HEK293 (cell line): ENCODE results near the gene WDR20.
"Not testable (repeated sequence)": the region's sequence is repeated elsewhere in the genome, so short reads cannot be mapped to it uniquely, and the experiment has no call there.

Experiments used
- CTCF ChIA-PET: fragments of 350-600 bp; formaldehyde crosslinking; extraction: SDS; loops from one replicate; lab custom pipeline; 2021; ENCODE audit warnings: antibody characterized with exemption; lab: Yijun Ruan, JAX
- POLR2A ChIA-PET: fragments of 300-600 bp; formaldehyde crosslinking; extraction: SDS; loops from one replicate; lab custom pipeline; 2020; ENCODE audit warnings: antibody characterized with exemption, inconsistent platforms; lab: Yijun Ruan, JAX
- H3K27ac ChIP-seq: fragments of 200-500 bp; sonication (Bioruptor generic); 2 replicates; pipeline ENCODE4 v1.5.1; 2014; ENCODE audit warnings: low read depth, low read length, control low read depth, inconsistent platforms; ENCODE audit errors: extremely low read depth
- H3K36me3 ChIP-seq, 2 experiments: fragments of 200-500 bp in 1 of 2; sonication (Bioruptor generic) in 1 of 2; 1 replicate in 1 of 2; 2 replicates in 1 of 2; pipeline ENCODE4 v1.5.1; 2014 to 2017; ENCODE audit warnings: inconsistent platforms in 2 of 2, low read length in 2 of 2; ENCODE audit not compliant: control insufficient read depth in 2 of 2, insufficient read depth in 1 of 2
- H3K4me1 ChIP-seq: fragments of 200-500 bp; sonication (Bioruptor generic); 2 replicates; pipeline ENCODE4 v1.5.1; 2014; ENCODE audit warnings: mild to moderate bottlenecking, low read length, inconsistent platforms; ENCODE audit not compliant: control insufficient read depth, insufficient read depth
- H3K4me3 ChIP-seq: 2 replicates; pipeline ENCODE4 v1.5.1; 2011; ENCODE audit warnings: low read depth, mild to moderate bottlenecking, control low read depth, low read length, moderate library complexity
- H3K9me3 ChIP-seq: fragments of 200-500 bp; sonication (Bioruptor generic); 2 replicates; pipeline ENCODE4 v1.5.1; 2014; ENCODE audit warnings: low read depth, low read length, inconsistent platforms; ENCODE audit not compliant: control insufficient read depth, insufficient read depth
- IKZF3 ChIP-seq: fragments of 450-650 bp; IDR thresholded peaks from 2 replicates; pipeline ENCODE4 v1.5.0; 2018; ENCODE audit warnings: missing biosample characterization, mild to moderate bottlenecking, missing genetic modification characterization, moderate library complexity
- MYNN ChIP-seq: fragments of 450-650 bp; formaldehyde crosslinking; IDR thresholded peaks from 2 replicates; pipeline ENCODE4 v1.5.1; 2016; ENCODE audit warnings: missing biosample characterization, missing genetic modification characterization, borderline replicate concordance
- ZFP41 ChIP-seq: fragments of 450-650 bp; formaldehyde crosslinking; IDR thresholded peaks from 2 replicates; pipeline ENCODE4 v1.5.1; 2016; ENCODE audit warnings: missing biosample characterization, missing genetic modification characterization, borderline replicate concordance
- ZNF146 ChIP-seq: fragments of 450-650 bp; formaldehyde crosslinking; IDR thresholded peaks from 2 replicates; pipeline ENCODE4 v1.5.1; 2016; ENCODE audit warnings: missing biosample characterization, missing genetic modification characterization
- ZNF302 ChIP-seq: fragments of 450-650 bp; formaldehyde crosslinking; IDR thresholded peaks from 2 replicates; pipeline ENCODE4 v1.5.1; 2016; ENCODE audit warnings: missing biosample characterization, missing genetic modification characterization, low read depth
- ZNF391 ChIP-seq: fragments of 450-650 bp; formaldehyde crosslinking; IDR thresholded peaks from 2 replicates; pipeline ENCODE4 v1.5.1; 2016; ENCODE audit warnings: low read depth, missing biosample characterization, missing genetic modification characterization, borderline replicate concordance
- ZNF416 ChIP-seq: fragments of 450-650 bp; formaldehyde crosslinking; IDR thresholded peaks from 2 replicates; pipeline ENCODE4 v1.5.1; 2016; ENCODE audit warnings: missing biosample characterization, missing genetic modification characterization
- ZNF48 ChIP-seq: fragments of 450-650 bp; formaldehyde crosslinking; IDR thresholded peaks from 2 replicates; pipeline ENCODE4 v1.5.1; 2016; ENCODE audit warnings: missing biosample characterization, missing genetic modification characterization
- ZNF571 ChIP-seq: fragments of 450-650 bp; formaldehyde crosslinking; IDR thresholded peaks from 2 replicates; pipeline ENCODE4 v1.5.0; 2017; ENCODE audit warnings: missing biosample characterization, missing genetic modification characterization
- ZNF585B ChIP-seq: fragments of 450-650 bp; formaldehyde crosslinking; IDR thresholded peaks from 2 replicates; pipeline ENCODE4 v1.5.1; 2016; ENCODE audit warnings: missing biosample characterization, missing genetic modification characterization
- ZNF600 ChIP-seq: fragments of 450-650 bp; formaldehyde crosslinking; IDR thresholded peaks from 2 replicates; pipeline ENCODE4 v1.5.1; 2016; ENCODE audit warnings: missing biosample characterization, missing genetic modification characterization
- ZNF777 ChIP-seq: fragments of 450-650 bp; formaldehyde crosslinking; IDR thresholded peaks from 2 replicates; pipeline ENCODE4 v1.5.1; 2017; ENCODE audit warnings: missing biosample characterization, missing genetic modification characterization, borderline replicate concordance
- ZNF830 ChIP-seq: fragments of 450-650 bp; IDR thresholded peaks from 2 replicates; pipeline ENCODE4 v1.5.0; 2018; ENCODE audit warnings: missing biosample characterization, missing genetic modification characterization, low read depth, mild to moderate bottlenecking, moderate library complexity
- ZNF837 ChIP-seq: fragments of 450-650 bp; formaldehyde crosslinking; IDR thresholded peaks from 2 replicates; pipeline ENCODE4 v1.5.1; 2016; ENCODE audit warnings: missing biosample characterization, missing genetic modification characterization
- TF ChIP-seq, protein P1 (sequence below): fragments of 450-650 bp; formaldehyde crosslinking; IDR thresholded peaks from 2 replicates; pipeline ENCODE4 v1.5.1; 2017; ENCODE audit warnings: missing biosample characterization, missing genetic modification characterization
- TF ChIP-seq, protein P2 (sequence below): fragments of 450-650 bp; formaldehyde crosslinking; IDR thresholded peaks from 2 replicates; pipeline ENCODE4 v1.5.1; 2016; ENCODE audit warnings: missing biosample characterization, missing genetic modification characterization, low read depth

WDR20 gene

DNA sequence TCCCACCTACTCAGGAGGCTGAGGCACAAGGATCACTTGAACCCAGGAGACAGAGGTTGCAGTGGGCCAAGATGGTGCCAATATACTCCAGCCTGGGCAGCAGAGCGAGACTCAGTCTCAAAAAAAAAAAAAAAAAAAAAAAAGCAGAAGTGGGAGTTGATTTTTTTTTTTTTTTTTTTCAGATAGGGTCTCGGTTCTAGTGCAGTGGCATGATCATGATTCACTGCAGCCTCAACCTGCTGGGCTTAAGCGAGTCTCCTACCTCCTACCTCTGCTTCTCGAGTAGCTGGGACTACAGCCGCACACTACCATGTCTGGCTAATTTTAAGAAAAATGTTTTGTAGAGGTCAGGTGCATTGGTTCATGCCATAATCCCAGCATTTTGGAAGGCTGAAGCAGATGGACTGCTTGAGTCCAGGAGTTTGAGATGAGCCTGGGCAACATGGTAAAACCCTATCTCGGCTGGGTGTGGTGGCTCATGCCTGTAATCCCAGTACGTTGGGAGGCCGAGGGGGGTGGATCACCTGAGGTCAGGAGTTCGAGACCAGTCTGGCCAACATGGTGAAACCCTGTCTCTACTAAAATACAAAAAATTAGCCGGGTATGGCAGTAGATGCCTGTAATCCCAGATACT, 36.5 kb upstream of the WDR20 start:
- POLR2A ChIA-PET: no interaction called here
- no peaks in the 10 kb centered on the region; a peak in 1 of 3 replicates for H3K36me3 ChIP-seq
- CTCF ChIA-PET: no interaction called here
- H3K9me3 ChIP-seq: no peaks in the 10 kb centered on the region
- TF ChIP-seq ZNF777 (tag by site-specific recombination): no peak
- TF ChIP-seq ZFP41 (tag by site-specific recombination): no peak
- TF ChIP-seq MYNN: no peak
- no peak for TF ChIP-seq ZNF830
- no peak for TF ChIP-seq ZNF146 (tag by site-specific recombination)
- TF ChIP-seq ZNF600: no peak
- no peak for TF ChIP-seq ZNF48 (tag by site-specific recombination)
- TF ChIP-seq, protein P1, sequence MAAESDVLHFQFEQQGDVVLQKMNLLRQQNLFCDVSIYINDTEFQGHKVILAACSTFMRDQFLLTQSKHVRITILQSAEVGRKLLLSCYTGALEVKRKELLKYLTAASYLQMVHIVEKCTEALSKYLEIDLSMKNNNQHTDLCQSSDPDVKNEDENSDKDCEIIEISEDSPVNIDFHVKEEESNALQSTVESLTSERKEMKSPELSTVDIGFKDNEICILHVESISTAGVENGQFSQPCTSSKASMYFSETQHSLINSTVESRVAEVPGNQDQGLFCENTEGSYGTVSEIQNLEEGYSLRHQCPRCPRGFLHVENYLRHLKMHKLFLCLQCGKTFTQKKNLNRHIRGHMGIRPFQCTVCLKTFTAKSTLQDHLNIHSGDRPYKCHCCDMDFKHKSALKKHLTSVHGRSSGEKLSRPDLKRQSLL: no peak
- no peak for TF ChIP-seq ZNF837 (tag by site-specific recombination)
- TF ChIP-seq ZNF302: no peak
- no peak for TF ChIP-seq ZNF416
- H3K27ac ChIP-seq: no peak overlapping the region
- H3K4me1 ChIP-seq: no peaks in the 10 kb centered on the region
- H3K4me3 ChIP-seq: no peak overlapping the region

DNA sequence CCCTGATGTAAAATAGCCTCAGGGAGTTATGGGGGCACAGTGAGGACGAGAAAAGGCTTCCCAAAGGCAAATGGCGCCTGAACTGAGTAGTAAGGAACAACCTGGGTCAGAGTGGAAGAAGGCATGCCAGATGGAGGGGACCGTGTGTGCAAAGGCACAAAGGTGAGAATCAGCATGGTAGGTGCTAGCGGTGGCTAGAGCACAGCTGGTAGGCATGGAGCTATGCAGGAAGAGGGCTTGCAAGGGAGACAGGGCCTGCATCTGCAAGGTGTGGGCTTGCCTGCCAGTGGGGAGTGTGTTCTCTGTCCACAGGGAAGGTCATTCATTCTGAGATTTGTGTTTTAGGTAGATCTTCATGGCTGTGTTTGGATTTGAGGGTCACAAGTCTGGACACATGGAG, 34.3 kb upstream of the WDR20 start:
- Histone ChIP-seq H3K27ac (no peak overlapping the region), H3K4me1 (no peaks in the 10 kb centered on the region), H3K36me3 (no peaks in the 10 kb centered on the region; a peak in 1 of 3 replicates), H3K9me3 (no peaks in the 10 kb centered on the region), H3K4me3 (no peak overlapping the region)
- TF ChIP-seq IKZF3 (tag by site-specific recombination) (no peak), ZNF391 (tag by site-specific recombination) (no peak), ZNF571 (no peak)
- POLR2A ChIA-PET: no interaction called here
- CTCF ChIA-PET: interaction anchor here (0.7 to 3.5 kb wide), 2 partner anchors 9 to 27 kb away, joined by 4 to 29 read pairs; no protein-coding TSS in a partner anchor

DNA sequence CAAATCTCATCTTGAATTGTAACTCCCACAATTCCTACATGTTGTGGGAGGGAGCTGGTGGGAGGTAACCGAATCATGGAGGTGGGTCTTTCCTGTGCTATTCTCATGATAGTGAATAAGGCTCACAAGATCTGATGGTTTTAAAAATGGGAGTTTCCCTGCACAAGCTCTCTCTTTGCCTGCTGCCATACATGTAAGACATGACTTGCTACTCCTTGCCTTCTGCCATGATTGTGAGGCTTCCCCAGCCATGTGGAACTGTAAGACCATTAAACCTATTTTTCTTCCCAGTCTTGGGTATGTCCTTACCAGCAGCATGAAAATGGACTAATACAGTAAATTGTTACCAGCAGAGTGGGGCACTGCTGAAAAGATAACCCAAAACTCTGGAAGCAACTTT, 30.4 kb upstream of the WDR20 start:
- H3K36me3 ChIP-seq, POLR2A ChIA-PET, H3K4me3 ChIP-seq, H3K27ac ChIP-seq, H3K9me3 ChIP-seq, H3K4me1 ChIP-seq: not testable (repeated sequence)
- CTCF ChIA-PET: interaction anchor here (0.6 kb wide), 1 partner anchor 19 kb away, joined by 4 read pairs; no protein-coding TSS in a partner anchor

DNA sequence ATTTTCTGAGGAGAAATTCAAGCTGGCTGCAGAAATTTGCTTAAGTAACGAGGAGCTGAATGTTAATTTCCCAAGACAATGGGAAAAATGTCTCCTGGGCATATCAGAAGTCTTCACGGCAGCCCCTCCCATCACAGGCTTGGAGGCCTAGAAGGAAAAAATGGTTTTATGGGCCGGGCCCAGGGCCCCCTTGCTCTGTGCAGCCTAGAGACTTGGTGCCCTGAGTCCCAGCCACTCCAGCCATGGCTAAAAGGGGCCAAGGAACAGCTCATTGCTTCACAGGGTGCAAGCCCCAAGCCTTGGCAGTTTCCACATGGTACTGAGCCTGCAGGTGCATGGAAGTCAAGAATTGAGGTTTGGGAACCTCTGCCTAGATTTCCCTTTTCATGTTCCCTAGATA, 28.6 kb upstream of the WDR20 start:
- H3K4me1 ChIP-seq: no peaks in the 10 kb centered on the region
- H3K27ac ChIP-seq: no peak overlapping the region
- POLR2A ChIA-PET: interaction anchor here (0.6 kb wide), 1 partner anchor 150 kb away, joined by 3 read pairs; no protein-coding TSS in a partner anchor
- no peaks in the 10 kb centered on the region for H3K9me3 ChIP-seq
- TF ChIP-seq, protein P2, sequence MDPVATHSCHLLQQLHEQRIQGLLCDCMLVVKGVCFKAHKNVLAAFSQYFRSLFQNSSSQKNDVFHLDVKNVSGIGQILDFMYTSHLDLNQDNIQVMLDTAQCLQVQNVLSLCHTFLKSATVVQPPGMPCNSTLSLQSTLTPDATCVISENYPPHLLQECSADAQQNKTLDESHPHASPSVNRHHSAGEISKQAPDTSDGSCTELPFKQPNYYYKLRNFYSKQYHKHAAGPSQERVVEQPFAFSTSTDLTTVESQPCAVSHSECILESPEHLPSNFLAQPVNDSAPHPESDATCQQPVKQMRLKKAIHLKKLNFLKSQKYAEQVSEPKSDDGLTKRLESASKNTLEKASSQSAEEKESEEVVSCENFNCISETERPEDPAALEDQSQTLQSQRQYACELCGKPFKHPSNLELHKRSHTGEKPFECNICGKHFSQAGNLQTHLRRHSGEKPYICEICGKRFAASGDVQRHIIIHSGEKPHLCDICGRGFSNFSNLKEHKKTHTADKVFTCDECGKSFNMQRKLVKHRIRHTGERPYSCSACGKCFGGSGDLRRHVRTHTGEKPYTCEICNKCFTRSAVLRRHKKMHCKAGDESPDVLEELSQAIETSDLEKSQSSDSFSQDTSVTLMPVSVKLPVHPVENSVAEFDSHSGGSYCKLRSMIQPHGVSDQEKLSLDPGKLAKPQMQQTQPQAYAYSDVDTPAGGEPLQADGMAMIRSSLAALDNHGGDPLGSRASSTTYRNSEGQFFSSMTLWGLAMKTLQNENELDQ (tag by site-specific recombination): no peak
- TF ChIP-seq ZNF585B (tag by site-specific recombination): peak; percentile 98
- H3K36me3 ChIP-seq: no peaks in the 10 kb centered on the region
- CTCF ChIA-PET: interaction anchor here (0.6 to 1.5 kb wide), 3 partner anchors 15 to 1967 kb away, joined by 4 to 7 read pairs (median 4); no protein-coding TSS in a partner anchor
- no peak overlapping the region for H3K4me3 ChIP-seq
